CD14-positive monocyte (primary cell): Measurements from ENCODE around the gene AK1. TPM values are rescaled to one million over a fixed set of nuclear protein-coding genes. Genes with fewer than 3 reads are reported as not detected.

Experiments
- DNase-seq, 3 donors: peaks; one replicate each; pipeline ENCODE4 v3.0.0-alpha.2; 2011 to 2022
- H2AFZ ChIP-seq: 2 replicates; pipeline ENCODE4 v1.6.0; 2012; ENCODE audit warnings: mild to moderate bottlenecking, low read depth, low read length, inconsistent platforms; ENCODE audit not compliant: insufficient read depth, poor library complexity, severe bottlenecking
- H3K27ac ChIP-seq, 2 donors: 1 replicate in 1 of 2; 2 replicates in 1 of 2; pipeline ENCODE4 v1.5.1; 2012 to 2013; ENCODE audit warnings: low read length in 2 of 2, control low read depth in 1 of 2, inconsistent platforms in 1 of 2, low read depth in 1 of 2, mild to moderate bottlenecking in 1 of 2
- H3K27me3 ChIP-seq, 2 donors: one replicate each; pipeline versions ENCODE4 v1.6.0 to v1.6.1; 2011 to 2013; ENCODE audit warnings: low read length in 2 of 2; ENCODE audit not compliant: control insufficient read depth in 2 of 2, insufficient read depth in 2 of 2
- H3K36me3 ChIP-seq, 2 donors: replicated peaks in 1 of 2; 1 replicate in 1 of 2; 2 replicates in 1 of 2; pipeline versions ENCODE4 v1.5.1 to v1.6.1; 2012 to 2013; ENCODE audit warnings: low read length in 2 of 2, control low read depth in 1 of 2, inconsistent platforms in 1 of 2, mild to moderate bottlenecking in 1 of 2; ENCODE audit not compliant: insufficient read depth in 2 of 2, control insufficient read depth in 1 of 2
- H3K4me1 ChIP-seq, 2 donors: 1 replicate in 1 of 2; 2 replicates in 1 of 2; pipeline versions ENCODE4 v1.5.1 to v1.6.1; 2012 to 2013; ENCODE audit warnings: low read length in 2 of 2, control low read depth in 1 of 2, inconsistent platforms in 1 of 2, mild to moderate bottlenecking in 1 of 2, moderate library complexity in 1 of 2; ENCODE audit not compliant: insufficient read depth in 2 of 2, control insufficient read depth in 1 of 2
- H3K4me2 ChIP-seq: replicated peaks from 2 replicates; pipeline ENCODE3; 2012; ENCODE audit warnings: low read length, moderate library complexity, mild to moderate bottlenecking; ENCODE audit not compliant: poor library complexity, severe bottlenecking; ENCODE audit errors: extremely low read depth
- H3K4me3 ChIP-seq, 3 experiments: fragments of 200-600 bp in 1 of 3; sonication (generic) in 1 of 3; replicated peaks in 1 of 3; 1 replicate in 2 of 3; 2 replicates in 1 of 3; pipeline ENCODE4 v1.5.1; 2011 to 2013; ENCODE audit warnings: low read length in 3 of 3, mild to moderate bottlenecking in 3 of 3, control low read depth in 2 of 3, low read depth in 2 of 3, inconsistent platforms in 1 of 3, moderate library complexity in 1 of 3
- H3K79me2 ChIP-seq: 2 replicates; pipeline ENCODE4 v1.6.0; 2012; ENCODE audit warnings: mild to moderate bottlenecking, control low read depth, inconsistent platforms, low read length, moderate library complexity; ENCODE audit not compliant: insufficient read depth
- H3K9ac ChIP-seq: 2 replicates; pipeline ENCODE4 v1.6.0; 2017; ENCODE audit warnings: low read length, mild to moderate bottlenecking; ENCODE audit not compliant: insufficient read depth, poor library complexity, severe bottlenecking
- H3K9me3 ChIP-seq, 2 donors: replicated peaks in 1 of 2; 1 replicate in 1 of 2; 2 replicates in 1 of 2; pipeline versions ENCODE4 v1.5.1 to v1.6.1; 2012 to 2013; ENCODE audit warnings: low read length in 2 of 2, control low read depth in 1 of 2; ENCODE audit not compliant: control insufficient read depth in 1 of 2, insufficient read depth in 1 of 2
- H4K20me1 ChIP-seq: 2 replicates; pipeline ENCODE4 v1.6.0; 2012; ENCODE audit warnings: mild to moderate bottlenecking, low read length, control low read depth, moderate library complexity; ENCODE audit not compliant: insufficient read depth
- H3K27ac Mint-ChIP-seq, 7 donors: one replicate each; pipeline ENCODE4 v1.8.0; 2020; ENCODE audit warnings: mild to moderate bottlenecking in 7 of 7, mixed read lengths in 7 of 7, moderate library complexity in 6 of 7, inconsistent platforms in 2 of 7
- H3K27me3 Mint-ChIP-seq, 3 donors: one replicate each; pipeline ENCODE4 v1.8.0; 2021 to 2022; ENCODE audit warnings: low read depth in 3 of 3, mild to moderate bottlenecking in 3 of 3, mixed read lengths in 3 of 3, moderate library complexity in 3 of 3, inconsistent platforms in 1 of 3
- H3K36me3 Mint-ChIP-seq, 2 donors: one replicate each; pipeline ENCODE4 v1.8.0; 2020; ENCODE audit warnings: mixed read lengths in 2 of 2, inconsistent platforms in 1 of 2, mild to moderate bottlenecking in 1 of 2
- H3K4me1 Mint-ChIP-seq: one replicate; pipeline ENCODE4 v1.8.0; 2020; ENCODE audit warnings: mild to moderate bottlenecking, mixed read lengths
- H3K4me3 Mint-ChIP-seq, 2 donors: one replicate each; pipeline ENCODE4 v1.8.0; 2020; ENCODE audit warnings: mild to moderate bottlenecking in 2 of 2, mixed read lengths in 2 of 2, moderate library complexity in 1 of 2
- H3K9me3 Mint-ChIP-seq, 7 donors: one replicate each; pipeline ENCODE4 v1.8.0; 2020 to 2022; ENCODE audit warnings: mixed read lengths in 7 of 7, mild to moderate bottlenecking in 6 of 7, moderate library complexity in 6 of 7, inconsistent platforms in 2 of 7
- CTCF ChIP-seq: fragments of 200-600 bp; IDR thresholded peaks from one replicate; pipeline ENCODE4 v1.8.0; 2022; ENCODE audit warnings: antibody characterized with exemption, mild to moderate bottlenecking
- WGBS: methylation state at CpG from one replicate; pipeline ENCODE4 v1.1.5; 2013; ENCODE audit warnings: missing lambda C conversion rate; ENCODE audit not compliant: insufficient coverage; 5-methylcytosine and 5-hydroxymethylcytosine counted together
- intact Hi-C, 2 donors: fragments of 100-400 bp; cut with micrococcal nuclease; formaldehyde crosslinking; loops; one replicate each; pipeline versions ENCODE4 v1.15.0 to v1.15.1; 2023
- polyA plus RNA-seq, 3 donors: library from polyadenylated mRNA; depleted of rRNA in 1 of 3; unstranded in 2 of 3; stranded (reverse) in 1 of 3; fragments of 300-500 nt in 2 of 3; fragments of >200 nt in 1 of 3; fragmentation: Illumina TruSeq in 2 of 3; gene quantifications; 1 replicate in 2 of 3; 2 replicates in 1 of 3; pipeline ENCODE4 v1.2.3, GENCODE V29; 2012 to 2021

The AK1 gene
- polyA plus RNA-seq, 3 donors: 3.5 TPM; not detected in 2

- Histone ChIP-seq H3K27me3 (peaks cover 6 to 20% of the 10 kb centered on the region in 2 donors), H3K79me2 (no peaks in the 10 kb centered on the region), H4K20me1 (no peaks in the 10 kb centered on the region), H3K9ac (no peak overlapping the region), H3K27ac (no peak overlapping the region), H3K36me3 (no peaks in the 10 kb centered on the region), H3K4me3 (no peak overlapping the region), H3K4me1 (peaks cover 3 to 10% of the 10 kb centered on the region in 2 donors), H3K9me3 (no peaks in the 10 kb centered on the region), H2AFZ (no peak overlapping the region), H3K4me2 (no peak overlapping the region)
- TF ChIP-seq CTCF: no peak
- H3K27me3 Mint-ChIP-seq: peaks cover 16 to 25% (median 16%) of the 10 kb centered on the region in 3 donors
- peaks cover 7% of the 10 kb centered on the region for H3K4me1 Mint-ChIP-seq
- WGBS: 94% methylated on average over 9 of the region's 14 CpGs
- H3K27ac Mint-ChIP-seq: no peak overlapping the region
- H3K9me3 Mint-ChIP-seq: peaks cover 0 to 4% (median 0%) of the 10 kb centered on the region in 7 donors
- intact Hi-C loops: loop anchor here in 1 of 2 donors (10.0 kb wide), 1 partner anchor 371 kb away; no protein-coding TSS in a partner anchor
- no peak for DNase-seq
- no peak overlapping the region for H3K4me3 Mint-ChIP-seq
- no peaks in the 10 kb centered on the region for H3K36me3 Mint-ChIP-seq
Observed at GRCh38 chr9:127876026-127876763, 1.3 kb downstream of the AK1 start.

GRCh38 chr9:127875306-127875966 lies 2.0 kb downstream of the AK1 start:
- Histone ChIP-seq H3K4me3 (no peak overlapping the region), H3K4me2 (no peak overlapping the region), H3K36me3 (no peaks in the 10 kb centered on the region), H3K4me1 (peaks cover 3 to 10% of the 10 kb centered on the region in 2 donors), H3K9ac (no peak overlapping the region), H3K27me3 (peaks cover 6 to 20% of the 10 kb centered on the region in 2 donors), H2AFZ (no peak overlapping the region), H3K9me3 (no peaks in the 10 kb centered on the region), H3K79me2 (no peaks in the 10 kb centered on the region), H4K20me1 (no peaks in the 10 kb centered on the region), H3K27ac (no peak overlapping the region)
- peaks cover 0 to 4% (median 0%) of the 10 kb centered on the region in 7 donors for H3K9me3 Mint-ChIP-seq
- no peak for TF ChIP-seq CTCF
- H3K4me3 Mint-ChIP-seq: no peak overlapping the region
- intact Hi-C loops: loop anchor here in 1 of 2 donors (10.0 kb wide), 1 partner anchor 371 kb away; no protein-coding TSS in a partner anchor
- no peak overlapping the region for H3K27ac Mint-ChIP-seq
- WGBS: 96% methylated on average over 10 of the region's 10 CpGs
- no peak for DNase-seq
- H3K4me1 Mint-ChIP-seq: peaks cover 7% of the 10 kb centered on the region
- peaks cover 16 to 25% (median 16%) of the 10 kb centered on the region in 3 donors for H3K27me3 Mint-ChIP-seq
- H3K36me3 Mint-ChIP-seq: no peaks in the 10 kb centered on the region
